ENCODE results near the gene PHKA2. TPM values are rescaled to one million over a fixed set of nuclear protein-coding genes. Genes with fewer than 3 reads are reported as not detected.

Gene PHKA2
- total RNA-seq, 6 experiments from 2014 or later: 48.9 to 114 (median 62.1) TPM

DNA sequence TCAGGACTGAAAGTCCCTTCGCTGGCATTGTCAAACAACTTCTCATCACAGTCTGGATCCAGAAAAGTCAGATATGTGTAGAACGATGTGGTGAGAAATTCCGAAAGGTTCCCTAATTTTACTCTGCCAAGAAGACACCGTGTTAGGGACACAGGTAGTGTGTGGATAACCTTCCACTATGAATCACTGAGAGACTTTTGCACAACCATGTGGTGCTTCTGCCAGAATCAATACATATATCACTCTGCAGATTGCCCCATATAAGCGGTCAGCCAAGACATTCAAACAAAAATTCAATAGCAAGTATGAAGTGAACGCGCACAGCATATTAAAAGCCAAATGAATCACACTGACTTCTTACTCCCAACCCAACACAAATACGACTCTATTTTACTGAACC, 63.8 kb downstream of the PHKA2 start:
- TF ChIP-seq, protein P1, sequence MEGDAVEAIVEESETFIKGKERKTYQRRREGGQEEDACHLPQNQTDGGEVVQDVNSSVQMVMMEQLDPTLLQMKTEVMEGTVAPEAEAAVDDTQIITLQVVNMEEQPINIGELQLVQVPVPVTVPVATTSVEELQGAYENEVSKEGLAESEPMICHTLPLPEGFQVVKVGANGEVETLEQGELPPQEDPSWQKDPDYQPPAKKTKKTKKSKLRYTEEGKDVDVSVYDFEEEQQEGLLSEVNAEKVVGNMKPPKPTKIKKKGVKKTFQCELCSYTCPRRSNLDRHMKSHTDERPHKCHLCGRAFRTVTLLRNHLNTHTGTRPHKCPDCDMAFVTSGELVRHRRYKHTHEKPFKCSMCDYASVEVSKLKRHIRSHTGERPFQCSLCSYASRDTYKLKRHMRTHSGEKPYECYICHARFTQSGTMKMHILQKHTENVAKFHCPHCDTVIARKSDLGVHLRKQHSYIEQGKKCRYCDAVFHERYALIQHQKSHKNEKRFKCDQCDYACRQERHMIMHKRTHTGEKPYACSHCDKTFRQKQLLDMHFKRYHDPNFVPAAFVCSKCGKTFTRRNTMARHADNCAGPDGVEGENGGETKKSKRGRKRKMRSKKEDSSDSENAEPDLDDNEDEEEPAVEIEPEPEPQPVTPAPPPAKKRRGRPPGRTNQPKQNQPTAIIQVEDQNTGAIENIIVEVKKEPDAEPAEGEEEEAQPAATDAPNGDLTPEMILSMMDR (IDR thresholded peaks at IDR 0.05): no peak
- WGBS (ENCODE audit: insufficient coverage, low coverage, low lambda C conversion rate, missing lambda C conversion rate): 37% methylated on average over 8 of the region's 8 CpGs
- peaks cover 0 to 23% (median 10%) of the 10 kb centered on the region in 4 donors for H3K36me3 ChIP-seq
- DNase-seq (no peak), ATAC-seq (peak; percentile 84 to 92 (median 87))
- no peaks in the 10 kb centered on the region for H3K27me3 ChIP-seq
- no peaks in the 10 kb centered on the region for H3K9me3 ChIP-seq
- peaks cover 0 to 4% (median 0%) of the 10 kb centered on the region in 4 donors for H3K4me1 ChIP-seq
- H3K27ac ChIP-seq: no peak overlapping the region
- intact Hi-C loops (cut with DNase I): loop anchor here in 1 of 2 donors (10.0 kb wide), 1 partner anchor 205 kb away; the partner anchor contains the start of gene ADGRG2
- no peak overlapping the region for H3K4me3 ChIP-seq

GRCh38 chrX:18917831-18918230, 66.1 kb downstream of the PHKA2 start:
- intact Hi-C loops (cut with DNase I): no loop called here
- peaks cover 0 to 22% (median 9%) of the 10 kb centered on the region in 4 donors for H3K36me3 ChIP-seq
- TF ChIP-seq POLR2A (IDR thresholded peaks at IDR 0.05): no peak
- TF ChIP-seq, protein P1 (IDR thresholded peaks at IDR 0.05): no peak
- H3K4me1 ChIP-seq: peaks cover 0 to 4% (median 0%) of the 10 kb centered on the region in 4 donors
- 64% methylated on average over 7 of the region's 7 CpGs for WGBS (ENCODE audit: insufficient coverage, low coverage, low lambda C conversion rate, missing lambda C conversion rate)
- H3K4me3 ChIP-seq: no peak overlapping the region
- no peaks in the 10 kb centered on the region for H3K9me3 ChIP-seq
- ATAC-seq: peak in 1 of 4 donors; percentile 29
- no peak overlapping the region for H3K27ac ChIP-seq
- no peaks in the 10 kb centered on the region for H3K27me3 ChIP-seq
- no peak for DNase-seq

- intact Hi-C loops (cut with DNase I): no loop called here
Observed at GRCh38 chrX:18906286-18906685, 77.6 kb downstream of the PHKA2 start.

GRCh38 chrX:18900401-18900976, 83.4 kb downstream of the PHKA2 start:
- Histone ChIP-seq H3K27me3 (no peaks in the 10 kb centered on the region), H3K4me1 (no peaks in the 10 kb centered on the region), H3K9me3 (no peaks in the 10 kb centered on the region), H3K36me3 (peaks cover 0 to 16% (median 0%) of the 10 kb centered on the region in 4 donors), H3K27ac (no peak overlapping the region), H3K4me3 (no peak overlapping the region)
- intact Hi-C loops (cut with DNase I): no loop called here
- DNase-seq (no peak), ATAC-seq (no peak)
- 67% methylated on average over 15 of the region's 15 CpGs for WGBS (ENCODE audit: insufficient coverage, low coverage, low lambda C conversion rate, missing lambda C conversion rate)
- TF ChIP-seq POLR2A (IDR thresholded peaks at IDR 0.05): no peak

More at GRCh38 chrX:18906286-18906685, 77.6 kb downstream of the PHKA2 start:
- Histone ChIP-seq H3K27ac (no peak overlapping the region), H3K4me3 (no peak overlapping the region), H3K27me3 (no peaks in the 10 kb centered on the region), H3K9me3 (no peaks in the 10 kb centered on the region), H3K4me1 (no peaks in the 10 kb centered on the region), H3K36me3 (peaks cover 0 to 49% (median 11%) of the 10 kb centered on the region in 4 donors)
- DNase-seq (no peak), ATAC-seq (no peak)
- WGBS (ENCODE audit: insufficient coverage, low coverage, low lambda C conversion rate, missing lambda C conversion rate): 60% methylated on average over 2 of the region's 12 CpGs
- no peak for TF ChIP-seq POLR2A (IDR thresholded peaks at IDR 0.05)
- TF ChIP-seq, protein P1 (IDR thresholded peaks at IDR 0.05): no peak

GRCh38 chrX:18899796-18900380, 84.0 kb downstream of the PHKA2 start:
- no peak for ATAC-seq
- DNase-seq: no peak
- Histone ChIP-seq H3K27me3 (no peaks in the 10 kb centered on the region), H3K36me3 (peaks cover 0 to 14% (median under 1%) of the 10 kb centered on the region in 4 donors), H3K4me1 (no peaks in the 10 kb centered on the region), H3K27ac (no peak overlapping the region), H3K9me3 (no peaks in the 10 kb centered on the region), H3K4me3 (no peak overlapping the region)
- TF ChIP-seq POLR2A (IDR thresholded peaks at IDR 0.05): no peak
- TF ChIP-seq, protein P1 (IDR thresholded peaks at IDR 0.05): peak in 2 of 4 donors; percentile 10 to 24
- intact Hi-C loops (cut with DNase I): no loop called here
- 63% methylated on average over 13 of the region's 13 CpGs for WGBS (ENCODE audit: insufficient coverage, low coverage, low lambda C conversion rate, missing lambda C conversion rate)

Measured in right lobe of liver (tissue), 6 donors.